Spleen (tissue), 7 donors: Measurements from ENCODE around the gene LDAH.

ENCODE experiments used
- CTCF ChIP-seq, 11 experiments: fragments of 200-600 bp in 7 of 11; fragments of 450-650 bp in 4 of 11; sonication (generic) in 4 of 11; IDR thresholded peaks in 8 of 11; conservative IDR thresholded peaks in 3 of 11; 1 replicate in 7 of 11; 2 replicates in 4 of 11; pipeline versions ENCODE4 v1.4.0 to v1.8.0; 2016 to 2021; ENCODE audit warnings: antibody characterized with exemption in 11 of 11, inconsistent platforms in 4 of 11, mild to moderate bottlenecking in 1 of 11
- POLR2A ChIP-seq, 3 donors: fragments of 450-650 bp; IDR thresholded peaks; one replicate each; pipeline ENCODE4 v1.5.1; 2017; ENCODE audit warnings: antibody characterized with exemption in 3 of 3, mild to moderate bottlenecking in 1 of 3
- POLR2AphosphoS5 ChIP-seq, 3 donors: sonication (generic); formaldehyde crosslinking; IDR thresholded peaks; one replicate each; pipeline ENCODE4 v1.5.1; 2017; ENCODE audit warnings: antibody characterized with exemption in 3 of 3
- donor health status: DM: no; HTN: no; CAD: no; lungs with moderate emphysema.
- donor health status: DM: no; HTN: no; CAD: no.
- donor health status: DM: no; HTN: no; CAD: no.

- TF ChIP-seq CTCF (IDR thresholded peaks at IDR 0.05 in 8 of 11, conservative IDR thresholded peaks at IDR 0.05 in 3 of 11) = no peak
- no peak for TF ChIP-seq POLR2AphosphoS5 (IDR thresholded peaks at IDR 0.05)
- no peak for TF ChIP-seq POLR2A (IDR thresholded peaks at IDR 0.05)
These were observed 177.6 kb downstream of the LDAH start for GRCh38 chr2:20645301-20645701.
